Activated B cell treated with CpG ODN at 0.5 μM for 24 hours (primary cell): ENCODE measurements around the gene JAK1. TPM values are rescaled to one million over a fixed set of nuclear protein-coding genes. Genes with fewer than 3 reads are reported as not detected.
A peak's percentile ranks its signal among the peaks of the same experiment; 100 is the strongest.

Experiments
- ATAC-seq: fragments of 200-7000 bp; cut with Tn5 transposase; one replicate; pipeline ENCODE4 v1.10.0; 2021; ENCODE audit warnings: low read depth, mild to moderate bottlenecking, moderate library complexity
- CTCF ChIA-PET: fragments of 350-600 bp; sonication (Branson Sonifier 250); formaldehyde crosslinking; loops from one replicate; lab custom pipeline; 2021; ENCODE audit warnings: antibody characterized with exemption; lab: Charles Lee
- POLR2A ChIA-PET: fragments of 350-600 bp; sonication (Branson Sonifier 250); formaldehyde crosslinking; loops from one replicate; lab custom pipeline; 2021; ENCODE audit warnings: antibody characterized with exemption; lab: Charles Lee
- DNase-seq: peaks from one replicate; pipeline ENCODE4 v3.0.0; 2022
- H3K27ac Mint-ChIP-seq: one replicate; pipeline ENCODE4 v1.8.0; 2020; ENCODE audit warnings: mixed read lengths
- H3K27me3 Mint-ChIP-seq: one replicate; pipeline ENCODE4 v1.8.0; 2021; ENCODE audit warnings: mixed read lengths
- H3K36me3 Mint-ChIP-seq: one replicate; pipeline ENCODE4 v1.8.0; 2021; ENCODE audit warnings: low read depth, mixed read lengths
- H3K4me1 Mint-ChIP-seq: one replicate; pipeline ENCODE4 v1.8.0; 2021; ENCODE audit warnings: mixed read lengths
- H3K4me3 Mint-ChIP-seq: one replicate; pipeline ENCODE4 v1.8.0; 2020; ENCODE audit warnings: mild to moderate bottlenecking, mixed read lengths
- H3K9me3 Mint-ChIP-seq: one replicate; pipeline ENCODE4 v1.8.0; 2020; ENCODE audit warnings: mixed read lengths
- intact Hi-C: fragments of 100-400 bp; cut with micrococcal nuclease; formaldehyde crosslinking; loops from one replicate; pipeline ENCODE4 v1.15.1; 2024
- total RNA-seq: library from RNA; stranded (reverse); gene quantifications from 2 replicates; pipeline ENCODE4 v1.2.3, GENCODE V29; 2022
- TF ChIP-seq, protein P1 (sequence below): fragments of 200-600 bp; IDR thresholded peaks from one replicate; pipeline ENCODE4 v1.8.0; 2022; ENCODE audit warnings: antibody characterized with exemption, mild to moderate bottlenecking

Gene JAK1
- total RNA-seq, 1 donor from 2014 or later = 215 TPM

GRCh38 chr1:64875101-64875500 lies 91.2 kb downstream of the JAK1 start:
- peaks cover 88% of the 10 kb centered on the region for H3K36me3 Mint-ChIP-seq
- ChIA-PET CTCF (no interaction called here), POLR2A (no interaction called here)
- H3K27ac Mint-ChIP-seq = no peak overlapping the region
- peaks cover 2% of the 10 kb centered on the region for H3K4me1 Mint-ChIP-seq
- DNase-seq (no peak), ATAC-seq (no peak)
- TF ChIP-seq, protein P1, sequence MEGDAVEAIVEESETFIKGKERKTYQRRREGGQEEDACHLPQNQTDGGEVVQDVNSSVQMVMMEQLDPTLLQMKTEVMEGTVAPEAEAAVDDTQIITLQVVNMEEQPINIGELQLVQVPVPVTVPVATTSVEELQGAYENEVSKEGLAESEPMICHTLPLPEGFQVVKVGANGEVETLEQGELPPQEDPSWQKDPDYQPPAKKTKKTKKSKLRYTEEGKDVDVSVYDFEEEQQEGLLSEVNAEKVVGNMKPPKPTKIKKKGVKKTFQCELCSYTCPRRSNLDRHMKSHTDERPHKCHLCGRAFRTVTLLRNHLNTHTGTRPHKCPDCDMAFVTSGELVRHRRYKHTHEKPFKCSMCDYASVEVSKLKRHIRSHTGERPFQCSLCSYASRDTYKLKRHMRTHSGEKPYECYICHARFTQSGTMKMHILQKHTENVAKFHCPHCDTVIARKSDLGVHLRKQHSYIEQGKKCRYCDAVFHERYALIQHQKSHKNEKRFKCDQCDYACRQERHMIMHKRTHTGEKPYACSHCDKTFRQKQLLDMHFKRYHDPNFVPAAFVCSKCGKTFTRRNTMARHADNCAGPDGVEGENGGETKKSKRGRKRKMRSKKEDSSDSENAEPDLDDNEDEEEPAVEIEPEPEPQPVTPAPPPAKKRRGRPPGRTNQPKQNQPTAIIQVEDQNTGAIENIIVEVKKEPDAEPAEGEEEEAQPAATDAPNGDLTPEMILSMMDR = no peak
- H3K4me3 Mint-ChIP-seq = no peak overlapping the region
- intact Hi-C loops = no loop called here
- H3K9me3 Mint-ChIP-seq = no peaks in the 10 kb centered on the region
- H3K27me3 Mint-ChIP-seq = no peaks in the 10 kb centered on the region

DNA sequence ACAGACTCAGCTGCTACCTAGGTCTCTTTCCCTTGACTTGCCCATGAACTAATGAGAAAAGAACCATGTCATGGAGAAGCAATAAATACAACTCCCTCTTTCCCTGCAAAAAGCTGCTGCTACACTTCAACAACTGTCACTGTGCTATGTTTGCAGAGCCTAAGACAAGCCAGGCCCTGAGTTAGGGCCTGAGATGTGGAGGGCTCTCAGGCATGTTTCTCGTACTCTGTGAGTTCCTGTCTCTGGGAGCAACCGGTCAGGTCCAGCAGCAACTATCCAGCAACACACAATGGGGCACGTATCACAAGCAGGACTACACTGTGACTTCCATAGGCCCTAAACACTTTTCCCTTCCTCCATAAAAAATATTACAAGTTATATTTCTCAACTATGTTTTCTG lies 91.7 kb downstream of the JAK1 start:
- CTCF ChIA-PET = no interaction called here
- H3K36me3 Mint-ChIP-seq = peaks cover 91% of the 10 kb centered on the region
- ATAC-seq (no peak), DNase-seq (no peak)
- POLR2A ChIA-PET = no interaction called here
- H3K4me1 Mint-ChIP-seq = peaks cover 2% of the 10 kb centered on the region
- H3K9me3 Mint-ChIP-seq = no peaks in the 10 kb centered on the region
- intact Hi-C loops = no loop called here
- H3K27me3 Mint-ChIP-seq = no peaks in the 10 kb centered on the region
- TF ChIP-seq, protein P1 = no peak
- H3K4me3 Mint-ChIP-seq = no peak overlapping the region
- H3K27ac Mint-ChIP-seq = no peak overlapping the region

DNA sequence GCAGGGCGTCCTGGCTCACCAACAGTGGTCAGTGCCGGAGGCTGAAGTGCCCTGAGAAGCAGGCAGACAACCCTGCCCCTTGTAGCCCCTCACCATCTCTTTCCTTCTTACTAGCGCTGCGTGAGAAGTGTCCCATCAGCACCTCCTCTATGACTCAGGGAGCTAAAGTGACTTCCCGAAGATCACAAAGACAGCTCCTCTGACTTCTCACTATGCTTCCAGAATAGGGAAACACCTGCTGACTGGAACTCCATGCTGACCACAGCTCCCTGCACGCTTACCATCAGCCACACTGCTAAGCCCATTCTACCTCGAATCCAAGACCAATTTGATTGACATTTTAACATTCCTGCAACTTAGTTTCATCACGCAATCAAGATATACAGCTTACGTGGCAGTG lies 92.8 kb downstream of the JAK1 start:
- intact Hi-C loops = no loop called here
- POLR2A ChIA-PET = no interaction called here
- Mint-ChIP-seq H3K36me3 (peaks cover 92% of the 10 kb centered on the region), H3K4me1 (peaks cover 12% of the 10 kb centered on the region), H3K27ac (no peak overlapping the region), H3K9me3 (no peaks in the 10 kb centered on the region), H3K27me3 (no peaks in the 10 kb centered on the region), H3K4me3 (no peak overlapping the region)
- TF ChIP-seq, protein P1 = no peak
- no peak for DNase-seq
- ATAC-seq = no peak
- CTCF ChIA-PET = no interaction called here

DNA sequence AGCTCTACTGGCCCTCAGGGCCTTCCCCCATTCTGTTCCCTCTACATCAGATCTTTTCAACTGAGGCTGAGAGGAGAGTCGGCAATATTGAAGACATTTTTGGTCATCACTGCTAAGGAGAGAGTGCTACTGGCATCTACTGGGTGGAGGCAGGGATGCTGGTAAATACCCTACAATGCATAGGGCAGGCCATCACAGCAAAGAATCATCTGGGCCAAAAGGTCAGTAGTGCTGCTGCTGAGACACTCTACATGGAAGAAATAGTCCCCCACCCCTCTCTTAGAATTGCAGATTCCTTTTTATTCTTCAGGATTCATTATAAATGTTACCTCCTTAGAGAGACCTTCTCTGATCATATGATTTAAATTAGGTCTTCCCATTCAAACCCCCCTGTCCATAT lies 94.3 kb downstream of the JAK1 start:
- TF ChIP-seq, protein P1 = no peak
- no peak overlapping the region for H3K27ac Mint-ChIP-seq
- H3K4me3 Mint-ChIP-seq = no peak overlapping the region
- no peaks in the 10 kb centered on the region for H3K27me3 Mint-ChIP-seq
- ATAC-seq (no peak), DNase-seq (no peak)
- no peaks in the 10 kb centered on the region for H3K9me3 Mint-ChIP-seq
- CTCF ChIA-PET = no interaction called here
- intact Hi-C loops = no loop called here
- peaks cover 90% of the 10 kb centered on the region for H3K36me3 Mint-ChIP-seq
- POLR2A ChIA-PET = no interaction called here
- H3K4me1 Mint-ChIP-seq = peaks cover 21% of the 10 kb centered on the region

DNA sequence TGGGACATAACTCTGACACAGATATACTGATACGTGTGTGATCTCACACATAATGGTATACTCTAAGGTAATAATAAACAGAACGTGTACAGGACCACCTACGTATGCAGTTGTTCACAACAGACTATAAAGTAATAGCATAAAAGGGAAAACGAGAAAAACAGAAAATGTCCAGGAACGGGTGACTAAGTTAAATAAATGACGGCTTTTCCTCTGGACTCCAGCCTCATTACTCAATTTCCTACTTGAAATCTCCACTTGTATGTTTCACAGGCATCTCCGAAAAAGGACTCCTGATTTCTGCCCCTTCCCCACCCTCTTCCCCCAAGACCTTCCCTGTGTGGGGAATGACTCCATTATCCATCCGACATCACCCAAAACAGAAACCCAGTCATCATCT lies 95.1 kb downstream of the JAK1 start:
- Mint-ChIP-seq H3K4me3 (no peak overlapping the region), H3K36me3 (peaks cover 88% of the 10 kb centered on the region), H3K27ac (peak overlapping the region; percentile 27), H3K9me3 (no peaks in the 10 kb centered on the region), H3K27me3 (no peaks in the 10 kb centered on the region), H3K4me1 (peaks cover 24% of the 10 kb centered on the region)
- intact Hi-C loops = no loop called here
- ATAC-seq = no peak
- ChIA-PET POLR2A (no interaction called here), CTCF (no interaction called here)
- DNase-seq = no peak
- TF ChIP-seq, protein P1 = no peak
